Activated naive CD8-positive, alpha-beta T cell (primary cell): Measurements from ENCODE around the gene PML.
A peak's percentile ranks its signal among the peaks of the same experiment; 100 is the strongest.
"Not testable (repeated sequence)": the region's sequence is repeated elsewhere in the genome, so short reads cannot be mapped to it uniquely, and the experiment has no call there.

ENCODE experiments used
- H3K27ac Mint-ChIP-seq: one replicate; pipeline ENCODE4 v1.8.0; 2021; ENCODE audit warnings: mixed read lengths
- H3K27me3 Mint-ChIP-seq: one replicate; pipeline ENCODE4 v1.8.0; 2021; ENCODE audit warnings: mixed read lengths
- H3K36me3 Mint-ChIP-seq: one replicate; pipeline ENCODE4 v1.8.0; 2021; ENCODE audit warnings: mixed read lengths
- H3K4me1 Mint-ChIP-seq: one replicate; pipeline ENCODE4 v1.8.0; 2021; ENCODE audit warnings: low read depth, mixed read lengths
- H3K4me3 Mint-ChIP-seq: one replicate; pipeline ENCODE4 v1.8.0; 2021; ENCODE audit warnings: mild to moderate bottlenecking, mixed read lengths
- H3K9me3 Mint-ChIP-seq: one replicate; pipeline ENCODE4 v1.8.0; 2021; ENCODE audit warnings: low read depth, mixed read lengths

Gene PML

GRCh38 chr15:73954188-73955145, 40.0 kb upstream of the PML start:
- Mint-ChIP-seq H3K4me3 (no peak overlapping the region), H3K27ac (no peak overlapping the region), H3K36me3 (no peaks in the 10 kb centered on the region), H3K4me1 (peaks cover 19% of the 10 kb centered on the region), H3K27me3 (no peaks in the 10 kb centered on the region), H3K9me3 (no peaks in the 10 kb centered on the region)

GRCh38 chr15:73955326-73955725, 39.2 kb upstream of the PML start:
- Mint-ChIP-seq H3K4me3 (no peak overlapping the region), H3K36me3 (no peaks in the 10 kb centered on the region), H3K4me1 (peaks cover 26% of the 10 kb centered on the region), H3K27ac (no peak overlapping the region), H3K9me3 (no peaks in the 10 kb centered on the region), H3K27me3 (no peaks in the 10 kb centered on the region)

GRCh38 chr15:73955861-73956742, 38.4 kb upstream of the PML start:
- Mint-ChIP-seq H3K4me1 (peaks cover 28% of the 10 kb centered on the region), H3K27ac (no peak overlapping the region), H3K9me3 (no peaks in the 10 kb centered on the region), H3K4me3 (no peak overlapping the region), H3K36me3 (no peaks in the 10 kb centered on the region), H3K27me3 (no peaks in the 10 kb centered on the region)

GRCh38 chr15:73956743-73957135, 37.8 kb upstream of the PML start:
- Mint-ChIP-seq H3K27me3 (no peaks in the 10 kb centered on the region), H3K36me3 (no peaks in the 10 kb centered on the region), H3K9me3 (no peaks in the 10 kb centered on the region), H3K4me1 (peaks cover 25% of the 10 kb centered on the region), H3K4me3 (no peak overlapping the region), H3K27ac (no peak overlapping the region)

GRCh38 chr15:73957276-73957675, 37.2 kb upstream of the PML start:
- Mint-ChIP-seq H3K4me1 (peaks cover 25% of the 10 kb centered on the region), H3K4me3 (no peak overlapping the region), H3K36me3 (no peaks in the 10 kb centered on the region), H3K9me3 (no peaks in the 10 kb centered on the region), H3K27me3 (no peaks in the 10 kb centered on the region), H3K27ac (no peak overlapping the region)

- Mint-ChIP-seq H3K4me3 (no peak overlapping the region), H3K27me3 (no peaks in the 10 kb centered on the region), H3K9me3 (no peaks in the 10 kb centered on the region), H3K36me3 (no peaks in the 10 kb centered on the region), H3K27ac (no peak overlapping the region), H3K4me1 (peaks cover 25% of the 10 kb centered on the region)
These were observed 36.7 kb upstream of the PML start for GRCh38 chr15:73957785-73958184.

GRCh38 chr15:73959012-73959581, 35.4 kb upstream of the PML start:
- Mint-ChIP-seq H3K36me3 (no peaks in the 10 kb centered on the region), H3K27ac (no peak overlapping the region), H3K4me3 (peak overlapping the region; percentile 32), H3K27me3 (no peaks in the 10 kb centered on the region), H3K9me3 (no peaks in the 10 kb centered on the region), H3K4me1 (peaks cover 25% of the 10 kb centered on the region)

- H3K27me3 Mint-ChIP-seq: no peaks in the 10 kb centered on the region
These were observed 34.7 kb upstream of the PML start for GRCh38 chr15:73959801-73960200.

GRCh38 chr15:73960472-73961070, 33.9 kb upstream of the PML start:
- H3K9me3 Mint-ChIP-seq, H3K27ac Mint-ChIP-seq, H3K4me3 Mint-ChIP-seq, H3K36me3 Mint-ChIP-seq, H3K27me3 Mint-ChIP-seq: not testable (repeated sequence)
- H3K4me1 Mint-ChIP-seq: peaks cover 35% of the 10 kb centered on the region

More at GRCh38 chr15:73959801-73960200, 34.7 kb upstream of the PML start:
- Mint-ChIP-seq H3K36me3 (no peaks in the 10 kb centered on the region), H3K4me1 (peaks cover 28% of the 10 kb centered on the region), H3K27ac (no peak overlapping the region), H3K4me3 (no peak overlapping the region), H3K9me3 (no peaks in the 10 kb centered on the region)

- no peaks in the 10 kb centered on the region for H3K36me3 Mint-ChIP-seq
- H3K9me3 Mint-ChIP-seq: no peaks in the 10 kb centered on the region
- H3K27ac Mint-ChIP-seq: no peak overlapping the region
- no peak overlapping the region for H3K4me3 Mint-ChIP-seq
- no peaks in the 10 kb centered on the region for H3K27me3 Mint-ChIP-seq
- peaks cover 48% of the 10 kb centered on the region for H3K4me1 Mint-ChIP-seq
These were observed 32.1 kb upstream of the PML start for GRCh38 chr15:73962433-73962832.

- H3K36me3 Mint-ChIP-seq: no peaks in the 10 kb centered on the region
- peak overlapping the region; percentile 46 for H3K27ac Mint-ChIP-seq
- H3K4me1 Mint-ChIP-seq: peaks cover 30% of the 10 kb centered on the region
- peak overlapping the region; percentile 78 for H3K4me3 Mint-ChIP-seq
- H3K27me3 Mint-ChIP-seq: no peaks in the 10 kb centered on the region
- H3K9me3 Mint-ChIP-seq: no peaks in the 10 kb centered on the region
These were observed 29.8 kb upstream of the PML start for GRCh38 chr15:73964736-73965093.

- no peaks in the 10 kb centered on the region for H3K27me3 Mint-ChIP-seq
- no peaks in the 10 kb centered on the region for H3K9me3 Mint-ChIP-seq
- H3K4me1 Mint-ChIP-seq: peaks cover 26% of the 10 kb centered on the region
- no peaks in the 10 kb centered on the region for H3K36me3 Mint-ChIP-seq
- peak overlapping the region; percentile 79 for H3K27ac Mint-ChIP-seq
- H3K4me3 Mint-ChIP-seq: peak overlapping the region; percentile 78
These were observed 29.3 kb upstream of the PML start for GRCh38 chr15:73965094-73965757.

- no peaks in the 10 kb centered on the region for H3K9me3 Mint-ChIP-seq
- H3K4me1 Mint-ChIP-seq: peaks cover 23% of the 10 kb centered on the region
- no peaks in the 10 kb centered on the region for H3K27me3 Mint-ChIP-seq
- H3K27ac Mint-ChIP-seq: peak overlapping the region; percentile 83
- peak overlapping the region; percentile 78 for H3K4me3 Mint-ChIP-seq
- H3K36me3 Mint-ChIP-seq: no peaks in the 10 kb centered on the region
These were observed 28.8 kb upstream of the PML start for GRCh38 chr15:73965758-73966113.

- no peak overlapping the region for H3K4me3 Mint-ChIP-seq
- no peaks in the 10 kb centered on the region for H3K36me3 Mint-ChIP-seq
- no peak overlapping the region for H3K27ac Mint-ChIP-seq
- H3K9me3 Mint-ChIP-seq: no peaks in the 10 kb centered on the region
- no peaks in the 10 kb centered on the region for H3K27me3 Mint-ChIP-seq
- H3K4me1 Mint-ChIP-seq: peaks cover 27% of the 10 kb centered on the region
These were observed 26.1 kb upstream of the PML start for GRCh38 chr15:73968461-73968860.
